Body of pancreas (tissue), 4 donors: ENCODE results near the gene ZNF536. TPM values are rescaled to one million over a fixed set of nuclear protein-coding genes. Genes with fewer than 3 reads are reported as not detected.
A peak's percentile ranks its signal among the peaks of the same experiment; 100 is the strongest.

Source experiments
- ATAC-seq: fragments of 150-250 bp; one replicate; pipeline ENCODE4 v1.9.1; 2016
- DNase-seq, 4 donors: peaks; one replicate each; pipeline ENCODE4 v3.0.0-alpha.2; 2019
- H3K27ac ChIP-seq, 4 donors: fragments of 200-600 bp; sonication (generic); 1 replicate in 3 of 4; 2 replicates in 1 of 4; pipeline versions ENCODE4 v1.5.1 to v1.6.1; 2016 to 2019; ENCODE audit warnings: mild to moderate bottlenecking in 1 of 4, mixed read lengths in 1 of 4, moderate library complexity in 1 of 4
- H3K27me3 ChIP-seq, 2 donors: fragments of 200-600 bp; sonication (generic); one replicate each; pipeline ENCODE4 v1.6.0; 2016; ENCODE audit warnings: mild to moderate bottlenecking in 1 of 2
- H3K36me3 ChIP-seq, 2 donors: fragments of 200-600 bp; sonication (generic); replicated peaks in 1 of 2; 2 replicates each; pipeline ENCODE4 v1.5.1; 2016; ENCODE audit warnings: low read depth in 2 of 2; ENCODE audit not compliant: insufficient read depth in 1 of 2
- H3K4me1 ChIP-seq: fragments of 200-600 bp; sonication (generic); one replicate; pipeline ENCODE4 v1.6.0; 2016
- H3K4me3 ChIP-seq, 2 donors: fragments of 200-600 bp; sonication (generic); 1 replicate in 1 of 2; 2 replicates in 1 of 2; pipeline ENCODE4 v1.5.1; 2016 to 2019
- H3K9me3 ChIP-seq, 3 donors: fragments of 200-600 bp; sonication (generic); 1 replicate in 2 of 3; 2 replicates in 1 of 3; pipeline ENCODE4 v1.5.1; 2016
- CTCF ChIP-seq, 7 experiments: fragments of 450-650 bp in 4 of 7; fragments of 200-600 bp in 3 of 7; sonication (generic) in 3 of 7; IDR thresholded peaks; one replicate each; pipeline ENCODE4 v1.5.1; 2016 to 2019; ENCODE audit warnings: antibody characterized with exemption in 7 of 7
- POLR2A ChIP-seq, 3 donors: fragments of 450-650 bp; IDR thresholded peaks; one replicate each; pipeline ENCODE4 v1.6.1; 2016; ENCODE audit warnings: antibody characterized with exemption in 3 of 3, mild to moderate bottlenecking in 2 of 3
- WGBS, 2 donors: methylation state at CpG; one replicate each; pipeline ENCODE4 v1.1.5; 2017; 5-methylcytosine and 5-hydroxymethylcytosine counted together
- intact Hi-C: fragments of 100-400 bp; cut with DNase I; formaldehyde crosslinking; loops from one replicate; pipeline ENCODE4 v1.15.1; 2023
- total RNA-seq, 2 donors: library from RNA; depleted of rRNA; stranded (reverse); fragments of >200 nt; gene quantifications; one replicate each; pipeline ENCODE4 v1.1.0, GENCODE V29; 2016

Gene ZNF536
- total RNA-seq, 2 donors from 2014 or later = not detected

- H3K27me3 ChIP-seq = no peaks in the 10 kb centered on the region
- H3K36me3 ChIP-seq = no peaks in the 10 kb centered on the region
- no peaks in the 10 kb centered on the region for H3K9me3 ChIP-seq
- ATAC-seq (no peak), DNase-seq (no peak)
- intact Hi-C loops = no loop called here
- H3K27ac ChIP-seq = no peak overlapping the region
- 76 to 86% methylated on average over 4 of the region's 4 CpGs for WGBS, 2 donors
- no peak for TF ChIP-seq POLR2A (IDR thresholded peaks at IDR 0.05)
- peak in 1 of 7 experiments; percentile 5 for TF ChIP-seq CTCF (IDR thresholded peaks at IDR 0.05)
- no peaks in the 10 kb centered on the region for H3K4me1 ChIP-seq
- no peak overlapping the region for H3K4me3 ChIP-seq
Observed at GRCh38 chr19:30434797-30435594, 62.8 kb downstream of the ZNF536 start.

GRCh38 chr19:30437869-30438268 is 65.7 kb downstream of the ZNF536 start:
- H3K9me3 ChIP-seq = no peaks in the 10 kb centered on the region
- H3K27me3 ChIP-seq = no peaks in the 10 kb centered on the region
- intact Hi-C loops = no loop called here
- TF ChIP-seq POLR2A (IDR thresholded peaks at IDR 0.05) = no peak
- TF ChIP-seq CTCF (IDR thresholded peaks at IDR 0.05) = no peak
- no peaks in the 10 kb centered on the region for H3K36me3 ChIP-seq
- H3K4me3 ChIP-seq = no peak overlapping the region
- no peak overlapping the region for H3K27ac ChIP-seq
- no peak for DNase-seq
- WGBS, 2 donors = 29 to 33% methylated on average over 2 of the region's 2 CpGs
- H3K4me1 ChIP-seq = no peaks in the 10 kb centered on the region
- no peak for ATAC-seq

- no peak overlapping the region for H3K4me3 ChIP-seq
- TF ChIP-seq POLR2A (IDR thresholded peaks at IDR 0.05) (no peak), CTCF (IDR thresholded peaks at IDR 0.05) (no peak)
- H3K27ac ChIP-seq = no peak overlapping the region
- intact Hi-C loops = no loop called here
- no peaks in the 10 kb centered on the region for H3K9me3 ChIP-seq
- H3K27me3 ChIP-seq = no peaks in the 10 kb centered on the region
- WGBS, 2 donors = 60 to 73% methylated on average over 9 to 12 of the region's 12 CpGs
- DNase-seq = no peak
- no peak for ATAC-seq
- H3K4me1 ChIP-seq = no peaks in the 10 kb centered on the region
- H3K36me3 ChIP-seq = no peaks in the 10 kb centered on the region
Observed at GRCh38 chr19:30439310-30439709, 67.1 kb downstream of the ZNF536 start.

- Histone ChIP-seq H3K36me3 (no peaks in the 10 kb centered on the region), H3K27me3 (no peaks in the 10 kb centered on the region), H3K27ac (no peak overlapping the region), H3K4me3 (no peak overlapping the region), H3K9me3 (no peaks in the 10 kb centered on the region), H3K4me1 (no peaks in the 10 kb centered on the region)
- no peak for DNase-seq
- TF ChIP-seq POLR2A (IDR thresholded peaks at IDR 0.05) (no peak), CTCF (IDR thresholded peaks at IDR 0.05) (no peak)
- intact Hi-C loops = no loop called here
- 66% methylated on average over 4 of the region's 4 CpGs for WGBS, 2 donors
- no peak for ATAC-seq
Observed at GRCh38 chr19:30441011-30441410, 68.8 kb downstream of the ZNF536 start.

- Histone ChIP-seq H3K36me3 (no peaks in the 10 kb centered on the region), H3K27me3 (no peaks in the 10 kb centered on the region), H3K4me3 (no peak overlapping the region), H3K4me1 (no peaks in the 10 kb centered on the region), H3K27ac (no peak overlapping the region), H3K9me3 (no peaks in the 10 kb centered on the region)
- ATAC-seq = no peak
- no peak for DNase-seq
- 56 to 61% methylated on average over 4 of the region's 4 CpGs for WGBS, 2 donors
- TF ChIP-seq CTCF (IDR thresholded peaks at IDR 0.05) = no peak
- TF ChIP-seq POLR2A (IDR thresholded peaks at IDR 0.05) = no peak
- intact Hi-C loops = no loop called here
Observed at GRCh38 chr19:30442674-30443073, 70.5 kb downstream of the ZNF536 start.
